CD4-positive, alpha-beta T cell treated with Interleukin-10 for 1 hour (primary cell): ENCODE measurements around the gene CCNE1.

Source experiments
- DNase-seq: peaks from one replicate; pipeline ENCODE4 v3.0.0-alpha.2; 2020

The CCNE1 gene

DNA sequence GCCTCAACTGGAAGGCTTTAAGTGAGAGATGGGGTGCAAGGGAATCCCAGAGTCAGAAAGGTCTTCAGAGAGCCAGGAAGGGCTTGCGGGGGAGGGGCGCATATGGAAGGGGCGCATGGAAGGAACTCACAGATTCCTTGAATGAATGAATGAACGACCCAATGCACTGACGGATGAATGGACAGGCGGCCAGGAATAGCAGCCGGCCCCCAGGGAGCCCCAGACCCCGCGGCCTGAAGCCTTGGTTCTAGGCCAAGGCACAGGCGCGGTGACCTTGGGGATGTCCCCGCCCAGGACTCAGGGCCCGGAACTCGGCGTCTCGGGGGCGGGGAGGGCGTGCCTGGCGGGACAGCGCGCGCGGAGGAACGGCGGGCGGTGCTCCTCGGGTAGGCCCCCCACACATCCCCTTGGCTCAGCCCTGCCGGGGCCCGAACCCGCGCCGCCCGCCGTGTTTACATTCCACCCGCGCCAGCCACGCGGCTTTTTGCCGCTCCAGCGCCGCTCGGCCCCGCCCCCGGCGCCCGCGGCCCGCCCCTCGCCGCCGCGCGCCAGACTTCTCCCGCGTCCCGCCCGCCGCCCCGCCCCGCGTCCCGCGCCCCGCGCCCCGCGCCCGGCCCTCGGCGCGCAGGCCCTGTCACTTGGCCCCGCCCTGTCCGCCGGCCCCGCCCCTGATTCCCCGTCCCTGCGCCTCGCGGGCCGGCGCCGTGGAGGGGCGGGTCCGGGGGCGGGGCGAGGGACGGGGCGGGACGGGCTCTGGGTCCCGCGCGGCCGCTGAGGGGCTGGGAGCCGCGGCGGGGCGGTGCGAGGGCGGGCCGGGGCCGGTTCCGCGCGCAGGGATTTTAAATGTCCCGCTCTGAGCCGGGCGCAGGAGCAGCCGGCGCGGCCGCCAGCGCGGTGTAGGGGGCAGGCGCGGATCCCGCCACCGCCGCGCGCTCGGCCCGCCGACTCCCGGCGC lies at the start of gene CCNE1:
Gene CCNE1 (plus strand): TSS at position 867 of the 955 bp plus-strand sequence. CDS start 565 bp downstream, outside the sequence.
- peak; percentile 95 for DNase-seq

GRCh38 chr19:29763196-29763595 lies 48.6 kb upstream of the CCNE1 start:
- DNase-seq, result no peak

GRCh38 chr19:29764361-29764760 lies 47.4 kb upstream of the CCNE1 start:
- no peak for DNase-seq

- DNase-seq, result no peak
Observed at GRCh38 chr19:29766100-29766499, 45.7 kb upstream of the CCNE1 start.

DNA sequence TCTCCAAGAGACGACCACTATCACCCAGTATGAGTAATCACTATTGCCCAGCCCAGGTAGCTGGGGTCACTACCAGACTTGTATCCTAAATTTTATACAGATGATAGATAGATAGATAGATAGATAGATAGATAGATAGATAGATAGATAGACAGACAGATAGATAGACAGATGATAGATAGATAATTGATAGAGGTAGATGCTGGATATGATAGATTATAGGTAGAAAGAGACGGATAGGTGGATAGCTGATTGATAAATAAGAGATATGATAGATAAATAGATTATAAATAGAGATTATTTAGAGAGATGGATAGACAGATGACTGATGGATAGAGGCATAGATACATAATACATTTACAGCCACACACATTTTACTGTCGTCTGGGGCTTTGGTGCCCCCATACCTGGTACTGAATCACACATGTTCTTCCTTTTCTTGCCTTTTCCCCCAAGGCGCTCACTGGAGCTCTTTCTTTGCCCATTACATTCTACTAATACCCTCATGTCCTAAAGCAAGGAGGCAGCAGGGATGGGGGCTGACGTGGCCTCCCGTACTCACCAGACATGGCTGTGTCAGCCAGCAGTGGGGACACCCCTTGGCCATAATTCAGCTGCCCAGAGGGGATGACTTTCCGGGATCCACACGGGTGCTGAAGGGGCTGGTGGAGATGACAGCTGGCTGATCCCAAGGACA lies 44.6 kb upstream of the CCNE1 start:
- no peak for DNase-seq

DNA sequence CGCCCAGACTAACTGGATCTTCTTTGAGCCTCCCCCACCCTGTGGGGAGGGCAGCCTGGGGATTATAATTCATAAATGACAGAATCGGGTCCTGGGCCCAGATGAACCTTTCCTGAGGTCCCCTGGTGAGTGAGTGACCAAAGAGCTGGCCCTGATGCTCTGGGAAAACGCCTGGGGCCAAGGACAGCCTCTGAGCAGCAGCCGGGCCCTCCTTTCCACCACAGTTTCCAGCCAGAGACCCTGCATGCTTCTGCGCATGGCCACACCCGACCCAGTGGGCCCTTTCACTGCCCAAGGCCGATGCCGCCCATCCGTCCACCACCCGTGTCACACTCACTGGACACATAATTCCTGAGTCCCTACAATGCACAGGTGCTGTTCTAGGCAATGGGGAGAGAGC lies 43.6 kb upstream of the CCNE1 start:
- DNase-seq, result no peak

DNA sequence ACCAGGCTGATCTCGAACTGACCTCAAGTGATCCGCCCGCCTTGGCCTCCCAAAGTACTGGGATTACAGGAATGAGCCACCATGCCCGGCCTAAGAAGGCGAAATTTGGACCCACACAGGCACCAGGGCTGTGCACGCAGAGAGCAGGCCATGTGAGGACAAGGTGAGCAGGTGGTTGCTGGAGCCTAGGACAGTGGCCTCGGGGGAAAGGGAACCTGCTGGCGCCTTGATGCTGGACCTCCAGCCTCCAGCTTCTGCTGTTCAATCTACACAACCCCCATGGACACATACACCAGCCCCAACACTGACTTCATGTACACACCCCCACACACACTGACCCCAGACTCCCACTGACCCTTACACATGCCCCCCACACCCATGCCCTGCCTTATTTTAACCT lies 41.8 kb upstream of the CCNE1 start:
- DNase-seq, result no peak

DNA sequence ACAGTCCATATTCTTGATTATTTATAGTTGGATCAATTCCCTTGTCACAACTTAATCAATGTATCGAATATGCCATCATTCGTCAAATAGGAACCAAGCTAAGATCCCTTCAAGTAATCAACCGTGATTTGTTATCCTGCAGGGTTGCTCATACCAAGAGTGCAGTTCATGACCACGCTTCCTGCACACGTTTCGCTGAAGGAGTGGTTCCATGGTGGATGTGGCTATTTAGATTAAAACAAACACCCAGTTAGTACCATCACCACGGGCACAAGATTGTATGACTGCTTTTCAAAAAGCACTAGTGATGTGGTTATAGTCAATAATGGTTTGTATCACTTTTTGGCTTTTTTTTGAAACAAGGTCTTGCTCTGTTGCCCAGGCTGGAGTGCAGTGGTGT lies 41.1 kb upstream of the CCNE1 start:
- DNase-seq, result no peak

GRCh38 chr19:29771708-29772414 lies 39.9 kb upstream of the CCNE1 start:
- DNase-seq, result peak; percentile 17

DNA sequence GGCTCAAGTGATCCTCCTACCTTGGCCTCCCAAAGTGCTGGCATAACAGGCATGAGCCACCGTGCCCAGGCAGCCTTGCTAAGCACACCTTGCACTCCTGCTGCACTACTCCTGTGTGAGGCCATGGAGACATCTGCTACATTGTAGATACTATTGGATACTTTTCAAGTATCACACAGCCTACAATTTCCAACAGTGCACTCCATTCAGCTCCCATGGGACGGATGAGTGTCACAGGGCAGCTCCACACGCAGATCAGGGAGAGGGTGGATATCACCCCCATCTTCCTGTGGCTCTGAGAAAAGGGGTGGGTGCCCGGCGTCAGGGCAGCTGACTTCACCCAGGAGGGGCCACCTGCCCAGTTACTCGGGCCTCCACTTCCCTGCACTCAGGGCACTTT lies 39.1 kb upstream of the CCNE1 start:
- no peak for DNase-seq

DNA sequence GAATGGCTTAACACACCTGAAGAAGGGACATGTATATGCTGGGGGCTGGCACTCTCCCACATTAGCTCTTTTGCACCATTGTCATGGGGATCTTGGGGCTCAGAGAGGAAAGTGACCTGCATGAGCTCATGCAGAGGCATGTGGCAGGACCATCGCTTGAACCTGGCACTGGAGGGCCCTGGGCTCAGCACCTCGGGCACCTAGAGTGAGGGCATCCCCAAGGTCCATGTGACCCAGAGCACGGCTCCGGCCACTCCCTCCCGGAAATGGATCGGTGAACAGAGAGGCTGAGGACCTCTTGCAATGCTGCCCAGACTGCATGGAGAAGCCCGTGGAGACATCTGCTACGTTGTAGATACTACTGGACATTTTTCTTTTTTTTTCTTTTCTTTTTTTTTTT lies 38.6 kb upstream of the CCNE1 start:
- DNase-seq, result no peak

DNA sequence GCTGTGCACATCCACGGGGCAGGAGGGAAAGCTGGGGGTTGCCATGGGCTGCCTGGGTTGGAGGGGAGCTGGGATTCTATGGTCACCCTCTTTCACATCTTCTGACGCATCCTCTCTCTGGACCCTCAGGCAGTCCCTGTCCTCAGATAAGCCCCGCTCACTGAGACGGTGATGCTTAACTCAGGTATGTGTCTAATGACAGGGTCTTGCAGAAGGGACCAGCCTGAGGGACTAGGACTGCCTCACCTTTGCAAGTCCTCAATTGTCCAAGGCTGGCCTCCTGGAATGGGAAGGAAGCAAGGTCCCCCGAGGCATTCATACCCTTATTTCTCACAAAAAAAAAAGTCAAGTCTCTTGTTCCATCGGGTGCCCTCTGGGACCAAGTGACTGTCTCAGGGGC lies 37.7 kb upstream of the CCNE1 start:
- DNase-seq, result no peak

DNA sequence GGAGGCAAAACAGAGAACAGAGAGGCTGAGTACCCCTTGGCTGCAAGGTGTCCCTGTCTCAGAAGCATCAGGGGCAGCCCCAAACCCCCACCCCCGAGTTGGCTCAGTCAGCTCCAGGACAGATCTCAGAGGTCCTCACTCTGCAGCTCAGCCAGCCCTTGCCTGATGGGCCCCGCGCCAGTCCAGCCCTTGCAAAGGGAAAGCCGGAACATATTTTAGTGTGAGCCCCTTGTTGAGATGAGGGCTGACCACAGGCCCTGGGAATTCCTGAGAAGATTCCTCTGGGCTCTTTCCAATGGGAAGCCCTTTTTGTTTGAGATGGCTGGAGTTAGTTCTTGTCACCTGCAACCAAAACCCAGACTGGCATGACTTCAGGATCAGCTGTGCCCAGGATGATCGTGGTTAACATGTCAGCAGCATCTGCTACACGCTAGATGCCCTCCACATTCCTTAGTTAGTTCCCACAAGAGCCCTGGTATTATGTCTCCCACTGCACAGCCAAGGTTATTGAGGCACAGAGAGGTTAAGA lies 33.9 kb upstream of the CCNE1 start:
- DNase-seq, result no peak

GRCh38 chr19:29779921-29780320 lies 31.9 kb upstream of the CCNE1 start:
- DNase-seq, result no peak

DNA sequence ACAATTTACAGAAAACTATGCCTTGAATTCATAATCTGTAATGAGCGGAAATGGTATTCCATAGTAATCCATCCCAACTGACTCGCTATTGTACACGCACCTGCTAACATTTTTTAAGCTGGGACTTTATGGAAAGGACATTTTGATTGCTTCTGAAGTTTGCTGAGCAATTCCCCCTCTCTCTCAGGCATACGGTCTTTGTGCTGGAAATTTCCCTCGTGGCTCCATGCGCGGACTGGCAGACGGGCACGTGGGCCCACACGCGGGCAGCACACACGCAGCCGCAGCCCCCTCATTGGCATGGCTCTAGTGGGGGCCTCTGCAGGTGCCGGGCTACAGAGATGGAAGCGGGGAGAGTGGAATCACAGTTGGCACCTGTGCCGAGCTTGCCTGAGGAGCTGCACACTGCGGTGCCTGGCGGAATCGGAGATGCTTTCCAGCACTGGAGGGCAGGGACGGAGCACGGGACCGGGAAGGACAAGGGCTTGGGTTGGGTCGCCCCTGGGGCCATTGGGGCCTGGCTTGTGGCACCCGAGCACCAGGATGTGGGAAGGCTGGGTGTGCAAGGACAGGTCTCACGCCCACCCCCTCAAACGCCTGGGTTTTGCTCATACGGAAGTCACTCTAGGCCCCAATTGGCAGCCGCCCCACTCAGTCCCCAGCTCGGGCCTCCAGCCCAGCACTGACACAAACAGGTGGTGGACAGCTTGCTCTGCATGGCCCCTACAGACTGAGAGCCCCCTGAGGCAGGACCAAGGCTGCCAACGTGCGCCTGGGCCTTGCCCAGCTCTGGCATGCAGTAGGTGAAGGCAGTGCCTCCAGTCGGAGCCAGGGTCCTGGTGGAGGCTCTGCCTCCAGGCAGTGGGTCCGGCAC lies 30.2 kb upstream of the CCNE1 start:
- no peak for DNase-seq

GRCh38 chr19:29782260-29782580 lies 29.6 kb upstream of the CCNE1 start:
- no peak for DNase-seq

DNA sequence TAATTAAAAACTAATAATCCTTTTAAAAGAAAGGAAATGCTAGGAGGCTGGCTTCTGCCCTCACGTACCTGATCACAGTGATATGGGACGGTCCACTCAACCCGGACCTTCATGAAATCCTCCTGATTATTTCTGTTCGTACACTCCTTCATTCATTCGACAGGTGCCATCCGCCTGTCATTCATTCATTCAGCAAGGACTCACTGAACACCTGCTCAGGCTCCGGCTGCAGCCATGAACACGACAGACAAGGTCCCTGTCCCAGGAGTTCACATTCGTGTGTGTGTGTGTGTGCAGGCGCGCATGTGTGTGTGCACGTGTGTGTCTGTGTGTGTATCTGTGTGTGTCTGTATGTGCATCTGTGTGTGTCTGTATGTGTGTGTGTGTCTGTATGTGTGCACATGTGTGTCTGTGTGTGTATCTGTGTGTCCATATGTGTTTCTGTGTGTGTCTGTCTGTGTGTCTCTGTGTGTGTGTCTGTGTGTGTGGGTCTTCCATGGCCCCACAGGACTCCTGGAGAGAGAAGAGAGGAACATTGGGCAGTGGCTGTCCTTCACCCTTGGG lies 28.1 kb upstream of the CCNE1 start:
- no peak for DNase-seq

- DNase-seq, result no peak
Observed at GRCh38 chr19:29784598-29785223, 27.1 kb upstream of the CCNE1 start.

- DNase-seq, result no peak
Observed at GRCh38 chr19:29785360-29785759, 26.4 kb upstream of the CCNE1 start.

DNA sequence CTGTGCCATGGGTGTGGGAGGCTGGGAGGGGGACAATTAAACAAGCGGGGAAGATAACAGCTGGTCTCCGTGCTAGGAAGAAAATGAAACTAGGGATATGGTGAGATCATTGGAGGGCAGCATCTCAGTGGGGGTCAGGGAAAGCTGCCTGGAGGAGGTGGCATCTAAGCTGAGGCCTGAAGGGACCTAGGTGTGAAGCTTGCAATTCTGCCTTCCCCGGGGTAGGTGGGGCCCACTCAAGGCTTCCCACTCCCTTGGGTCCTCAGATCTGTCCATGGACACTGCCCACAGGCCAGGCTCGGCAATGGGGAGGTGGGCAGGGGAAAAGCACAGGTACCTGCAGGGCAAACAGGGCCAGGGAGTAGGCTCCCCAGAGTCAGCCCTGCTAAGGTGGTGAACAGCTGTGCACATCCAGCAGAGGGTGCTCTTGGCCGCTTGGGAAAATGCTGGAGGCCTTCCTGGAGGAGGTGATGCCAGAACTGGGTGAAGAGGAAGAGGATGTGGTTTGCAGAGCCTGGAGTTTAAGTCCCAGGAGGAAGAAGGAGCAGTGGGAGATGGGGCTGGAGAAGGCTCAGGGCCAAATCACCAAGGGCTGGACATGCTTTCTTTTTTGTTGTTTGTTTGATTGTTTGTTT lies 25.7 kb upstream of the CCNE1 start:
- DNase-seq, result peak; percentile 13

GRCh38 chr19:29787281-29787680 lies 24.5 kb upstream of the CCNE1 start:
- DNase-seq, result no peak
